DOHH2 (cell line): ENCODE measurements around the gene DHRS13.

Source experiments
- H3F3A ChIP-seq: fragments of 200-600 bp; sonication (generic), shearing (Covaris generic); 2 replicates; pipeline ENCODE4 v1.6.0; 2016; ENCODE audit warnings: antibody characterized with exemption, mild to moderate bottlenecking; ENCODE audit not compliant: control insufficient read depth, insufficient read depth
- H3K27ac ChIP-seq: fragments of 200-600 bp; sonication (generic); 2 replicates; pipeline ENCODE4 v1.5.1; 2014; ENCODE audit warnings: low read depth, mild to moderate bottlenecking, low read length, moderate library complexity
- H3K27me3 ChIP-seq: fragments of 200-600 bp; sonication (generic); 2 replicates; pipeline ENCODE4 v1.6.1; 2014; ENCODE audit warnings: mild to moderate bottlenecking, low read length, mixed read lengths; ENCODE audit not compliant: control insufficient read depth
- H3K36me3 ChIP-seq: fragments of 200-600 bp; sonication (generic); 2 replicates; pipeline ENCODE4 v1.6.1; 2014; ENCODE audit warnings: mild to moderate bottlenecking, low read length, moderate library complexity, mixed read lengths; ENCODE audit not compliant: control insufficient read depth
- H3K4me1 ChIP-seq: fragments of 200-600 bp; sonication (generic); 2 replicates; pipeline ENCODE4 v1.6.1; 2014; ENCODE audit warnings: mild to moderate bottlenecking, low read length, mixed read lengths; ENCODE audit not compliant: control insufficient read depth
- H3K4me2 ChIP-seq: fragments of 200-600 bp; sonication (generic); 2 replicates; pipeline ENCODE4 v1.6.0; 2014; ENCODE audit warnings: mild to moderate bottlenecking, low read length, moderate library complexity
- H3K4me3 ChIP-seq: fragments of 200-600 bp; sonication (generic); 2 replicates; pipeline ENCODE4 v1.5.1; 2014; ENCODE audit warnings: mild to moderate bottlenecking, low read length, mixed read lengths
- H3K79me2 ChIP-seq: fragments of 200-600 bp; sonication (generic); 2 replicates; pipeline ENCODE4 v1.6.1; 2014; ENCODE audit warnings: mild to moderate bottlenecking, low read length, mixed read lengths; ENCODE audit not compliant: control insufficient read depth
- H3K9me2 ChIP-seq: fragments of 200-600 bp; sonication (generic); replicated peaks from 2 replicates; pipeline ENCODE4 v1.6.1; 2014; ENCODE audit warnings: mild to moderate bottlenecking, low read length, mixed read lengths; ENCODE audit not compliant: control insufficient read depth
- H3K9me3 ChIP-seq: fragments of 200-600 bp; sonication (generic); 2 replicates; pipeline ENCODE4 v1.6.1; 2014; ENCODE audit warnings: antibody characterized with exemption, low read length, mixed read lengths; ENCODE audit not compliant: control insufficient read depth, insufficient read depth
- H4K20me1 ChIP-seq: fragments of 200-600 bp; sonication (generic); 2 replicates; pipeline ENCODE4 v1.6.0; 2014; ENCODE audit warnings: low read depth, mild to moderate bottlenecking, antibody characterized with exemption, low read length, moderate library complexity; ENCODE audit not compliant: control insufficient read depth, insufficient read depth
- EZH2phosphoT487 ChIP-seq: fragments of 200-600 bp; sonication (generic); IDR thresholded peaks from 2 replicates; pipeline ENCODE4 v1.6.1; 2017; ENCODE audit warnings: borderline replicate concordance, mild to moderate bottlenecking, antibody characterized with exemption, low read length, moderate library complexity, mixed read lengths
- TF ChIP-seq, protein P1 (sequence below): fragments of 200-600 bp; sonication (generic); IDR thresholded peaks from one replicate; pipeline ENCODE4 v1.5.1; 2014; ENCODE audit warnings: antibody characterized with exemption, mild to moderate bottlenecking, low read depth, low read length; ENCODE audit not compliant: poor library complexity, severe bottlenecking

The DHRS13 gene

DNA sequence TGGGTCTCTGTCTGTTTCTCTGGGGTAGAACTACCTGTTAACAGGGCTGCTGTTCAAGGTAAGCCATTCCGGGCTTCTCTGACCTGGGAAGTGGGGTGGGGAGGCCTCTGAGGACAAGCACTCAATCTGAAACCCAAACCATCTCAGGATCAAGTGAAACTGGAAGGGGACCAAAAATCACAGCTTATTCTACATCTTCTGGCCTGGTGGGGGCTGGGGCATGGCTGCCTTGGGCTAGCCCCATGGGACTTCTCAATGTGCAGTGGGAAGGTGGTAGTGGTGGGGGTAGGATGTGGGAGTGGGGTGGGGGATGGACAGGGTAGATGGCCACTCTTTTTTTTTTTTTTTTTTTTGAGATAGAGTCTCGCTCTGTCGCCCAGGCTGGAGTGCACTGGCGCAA, 10.9 kb downstream of the DHRS13 start:
- Histone ChIP-seq H3K27ac (no peak overlapping the region), H3K9me2 (no peaks in the 10 kb centered on the region)

DNA sequence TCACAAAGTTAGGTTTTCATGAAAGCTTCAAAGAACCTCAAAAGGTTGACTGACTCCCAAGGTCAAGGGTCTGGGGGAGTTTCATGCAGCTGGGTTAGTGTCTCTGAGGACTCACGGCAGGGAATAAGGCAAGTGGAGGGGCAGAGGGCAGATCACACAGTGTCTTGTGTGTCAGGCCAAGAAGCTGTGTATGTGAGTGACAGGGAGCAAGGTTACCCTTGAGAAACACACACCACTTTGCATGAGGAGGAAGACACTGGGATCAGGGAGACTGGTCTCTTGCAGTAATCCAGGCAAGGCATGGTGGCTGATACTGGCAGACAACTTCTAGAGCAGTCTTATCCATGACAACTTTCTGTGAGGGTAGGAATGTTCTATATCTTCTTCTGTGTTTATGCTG, 11.7 kb downstream of the DHRS13 start:
- no peaks in the 10 kb centered on the region; the same call in 1 of the 2 replicates for H4K20me1 ChIP-seq
- peaks cover 75% of the 10 kb centered on the region for H3K4me1 ChIP-seq
- H3K27ac ChIP-seq = no peak overlapping the region
- no peaks in the 10 kb centered on the region for H3K9me2 ChIP-seq
- no peak overlapping the region for H3K4me2 ChIP-seq
- TF ChIP-seq EZH2phosphoT487 = no peak
- TF ChIP-seq, protein P1, sequence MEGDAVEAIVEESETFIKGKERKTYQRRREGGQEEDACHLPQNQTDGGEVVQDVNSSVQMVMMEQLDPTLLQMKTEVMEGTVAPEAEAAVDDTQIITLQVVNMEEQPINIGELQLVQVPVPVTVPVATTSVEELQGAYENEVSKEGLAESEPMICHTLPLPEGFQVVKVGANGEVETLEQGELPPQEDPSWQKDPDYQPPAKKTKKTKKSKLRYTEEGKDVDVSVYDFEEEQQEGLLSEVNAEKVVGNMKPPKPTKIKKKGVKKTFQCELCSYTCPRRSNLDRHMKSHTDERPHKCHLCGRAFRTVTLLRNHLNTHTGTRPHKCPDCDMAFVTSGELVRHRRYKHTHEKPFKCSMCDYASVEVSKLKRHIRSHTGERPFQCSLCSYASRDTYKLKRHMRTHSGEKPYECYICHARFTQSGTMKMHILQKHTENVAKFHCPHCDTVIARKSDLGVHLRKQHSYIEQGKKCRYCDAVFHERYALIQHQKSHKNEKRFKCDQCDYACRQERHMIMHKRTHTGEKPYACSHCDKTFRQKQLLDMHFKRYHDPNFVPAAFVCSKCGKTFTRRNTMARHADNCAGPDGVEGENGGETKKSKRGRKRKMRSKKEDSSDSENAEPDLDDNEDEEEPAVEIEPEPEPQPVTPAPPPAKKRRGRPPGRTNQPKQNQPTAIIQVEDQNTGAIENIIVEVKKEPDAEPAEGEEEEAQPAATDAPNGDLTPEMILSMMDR = no peak
- H3K9me3 ChIP-seq = no peaks in the 10 kb centered on the region
- peaks cover 35% of the 10 kb centered on the region for H3K79me2 ChIP-seq
- H3K36me3 ChIP-seq = peaks cover 29% of the 10 kb centered on the region
- H3K27me3 ChIP-seq = no peaks in the 10 kb centered on the region
- H3K4me3 ChIP-seq = no peak overlapping the region
- peaks cover 10% of the 10 kb centered on the region for H3F3A ChIP-seq

More for the DNA sequence above, 10.9 kb downstream of the DHRS13 start:
- Histone ChIP-seq H3K4me1 (peaks cover 76% of the 10 kb centered on the region), H4K20me1 (no peaks in the 10 kb centered on the region; the same call in 1 of the 2 replicates), H3K4me3 (no peak overlapping the region), H3K27me3 (no peaks in the 10 kb centered on the region), H3K9me3 (no peaks in the 10 kb centered on the region), H3F3A (peaks cover 10% of the 10 kb centered on the region), H3K4me2 (no peak overlapping the region), H3K79me2 (peaks cover 43% of the 10 kb centered on the region), H3K36me3 (peaks cover 29% of the 10 kb centered on the region)
- TF ChIP-seq EZH2phosphoT487 = no peak
- TF ChIP-seq, protein P1 = no peak

DNA sequence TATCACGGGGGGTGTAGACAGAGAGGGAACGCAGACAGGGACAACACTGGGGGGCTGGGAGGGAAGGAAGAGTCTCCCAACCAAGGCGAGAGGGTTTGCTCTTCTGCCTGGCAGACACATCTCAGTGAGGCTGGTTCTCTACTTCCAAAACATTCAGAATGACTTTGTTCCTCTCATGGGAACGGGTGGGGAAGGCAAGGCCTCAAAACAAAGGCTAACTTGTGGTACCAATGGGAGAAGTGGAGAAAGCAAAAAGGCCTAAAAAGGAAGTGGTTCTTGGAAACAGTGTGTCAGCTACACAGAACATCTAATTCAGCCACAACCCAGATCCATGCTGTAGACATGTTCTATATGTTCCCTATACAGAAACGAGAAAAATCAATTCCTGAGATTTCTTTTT, 12.9 kb downstream of the DHRS13 start:
- H3K79me2 ChIP-seq = peaks cover 23% of the 10 kb centered on the region
- no peak overlapping the region for H3K4me2 ChIP-seq
- H3K9me2 ChIP-seq = no peaks in the 10 kb centered on the region
- peaks cover 66% of the 10 kb centered on the region for H3K4me1 ChIP-seq
- no peak for TF ChIP-seq EZH2phosphoT487
- TF ChIP-seq, protein P1 = no peak
- no peaks in the 10 kb centered on the region for H3K27me3 ChIP-seq
- no peak overlapping the region for H3K27ac ChIP-seq
- H3K36me3 ChIP-seq = peaks cover 24% of the 10 kb centered on the region
- no peaks in the 10 kb centered on the region; the same call in 1 of the 2 replicates for H4K20me1 ChIP-seq
- H3K9me3 ChIP-seq = no peaks in the 10 kb centered on the region
- peaks cover 10% of the 10 kb centered on the region for H3F3A ChIP-seq
- no peak overlapping the region for H3K4me3 ChIP-seq

DNA sequence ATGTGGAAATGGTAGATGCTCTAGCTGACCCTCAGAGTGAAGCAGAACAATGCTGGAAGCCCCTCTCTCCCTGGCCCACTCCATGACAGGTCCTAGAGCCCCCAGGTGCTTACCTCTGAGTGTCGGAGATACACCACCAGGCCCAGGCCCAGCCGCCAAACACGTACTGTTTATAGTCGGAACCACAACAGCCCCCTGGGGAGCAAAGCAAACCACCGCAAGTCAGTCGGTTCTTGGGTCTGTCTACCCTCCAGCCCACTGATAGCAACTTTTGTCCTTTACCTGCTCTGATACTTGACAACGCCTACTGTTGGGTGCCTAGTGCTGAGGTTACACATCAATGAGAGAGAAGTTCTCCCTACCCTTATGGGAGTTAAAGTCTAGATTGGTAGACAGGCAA, 14.0 kb downstream of the DHRS13 start:
- peaks cover 21% of the 10 kb centered on the region for H3K36me3 ChIP-seq
- no peak overlapping the region for H3K27ac ChIP-seq
- H3K4me2 ChIP-seq = peak overlapping the region; percentile 6
- no peaks in the 10 kb centered on the region for H3K9me2 ChIP-seq
- H4K20me1 ChIP-seq = no peaks in the 10 kb centered on the region; the same call in 1 of the 2 replicates
- peaks cover 56% of the 10 kb centered on the region for H3K4me1 ChIP-seq
- H3K79me2 ChIP-seq = peaks cover 18% of the 10 kb centered on the region
- TF ChIP-seq EZH2phosphoT487 = no peak
- TF ChIP-seq, protein P1 = no peak
- peaks cover 7% of the 10 kb centered on the region for H3F3A ChIP-seq
- no peaks in the 10 kb centered on the region for H3K27me3 ChIP-seq
- H3K9me3 ChIP-seq = no peaks in the 10 kb centered on the region
- no peak overlapping the region for H3K4me3 ChIP-seq
